GM12878 (cell line): ENCODE results near the gene AP1S1. TPM values are rescaled to one million over a fixed set of nuclear protein-coding genes. Genes with fewer than 3 reads are reported as not detected.

ENCODE experiments used
- BHLHE40 ChIP-seq, 2 experiments: fragments of 450-650 bp in 1 of 2; IDR thresholded peaks; 2 replicates each; pipeline ENCODE4 v1.6.1; 2011 to 2017; ENCODE audit warnings: low read depth in 2 of 2, borderline replicate concordance in 1 of 2, improper control_type of control experiment in 1 of 2, low read length in 1 of 2, mild to moderate bottlenecking in 1 of 2
- CREM ChIP-seq: IDR thresholded peaks from 2 replicates; pipeline ENCODE4 v1.6.1; 2014; ENCODE audit warnings: antibody characterized with exemption, low read depth
- DPF2 ChIP-seq: fragments of 450-650 bp; IDR thresholded peaks from 2 replicates; pipeline ENCODE4 v1.6.1; 2017; ENCODE audit warnings: mild to moderate bottlenecking
- EGR1 ChIP-seq, 2 experiments: IDR thresholded peaks; 1 replicate in 1 of 2; 2 replicates in 1 of 2; pipeline ENCODE4 v1.6.1; 2011 to 2012; ENCODE audit warnings: low read depth in 2 of 2, low read length in 2 of 2, borderline replicate concordance in 1 of 2, mild to moderate bottlenecking in 1 of 2, moderate library complexity in 1 of 2
- ETV6 ChIP-seq, 2 experiments: fragments of 450-650 bp in 1 of 2; IDR thresholded peaks in 1 of 2; conservative IDR thresholded peaks in 1 of 2; 2 replicates each; pipeline ENCODE4 v1.6.1; 2014; ENCODE audit warnings: antibody characterized with exemption in 1 of 2, borderline replicate concordance in 1 of 2, low read depth in 1 of 2, mild to moderate bottlenecking in 1 of 2, moderate library complexity in 1 of 2
- JUNB ChIP-seq: IDR thresholded peaks from 2 replicates; pipeline ENCODE4 v1.6.1; 2016; ENCODE audit warnings: antibody characterized with exemption, mild to moderate bottlenecking
- MEF2A ChIP-seq: IDR thresholded peaks from 2 replicates; pipeline ENCODE4 v1.6.1; 2011; ENCODE audit warnings: low read depth, mild to moderate bottlenecking, low read length, moderate library complexity; ENCODE audit not compliant: insufficient read depth
- MEF2B ChIP-seq: fragments of 450-650 bp; IDR thresholded peaks from 2 replicates; pipeline ENCODE4 v1.6.1; 2018; ENCODE audit warnings: mild to moderate bottlenecking, moderate library complexity; ENCODE audit not compliant: partially characterized antibody, poor library complexity, severe bottlenecking
- MXI1 ChIP-seq: fragments of 150-350 bp; IDR thresholded peaks from 2 replicates; pipeline ENCODE4 v1.6.1; 2011; ENCODE audit warnings: low read depth, mild to moderate bottlenecking, inconsistent platforms, low read length, improper control_type of control experiment
- NR2C1 ChIP-seq: fragments of 450-650 bp; IDR thresholded peaks from 2 replicates; pipeline ENCODE4 v1.6.1; 2017; ENCODE audit warnings: antibody characterized with exemption, mild to moderate bottlenecking, moderate library complexity
- POLR2A ChIP-seq: IDR thresholded peaks from 2 replicates; pipeline ENCODE4 v1.6.1; 2011; ENCODE audit warnings: low read depth, mild to moderate bottlenecking, low read length
- RCOR1 ChIP-seq: conservative IDR thresholded peaks from 2 replicates; pipeline ENCODE4 v1.6.1; 2012; ENCODE audit warnings: low read depth, low read length, improper control_type of control experiment
- RELA ChIP-seq: fragments of 450-650 bp; IDR thresholded peaks from 2 replicates; pipeline ENCODE4 v1.8.0; 2014; ENCODE audit warnings: borderline replicate concordance; ENCODE audit not compliant: partially characterized antibody
- SPI1 ChIP-seq: IDR thresholded peaks from 2 replicates; pipeline ENCODE4 v1.6.1; 2011; ENCODE audit warnings: low read depth, mild to moderate bottlenecking, low read length, moderate library complexity, borderline replicate concordance; ENCODE audit not compliant: insufficient read depth
- SREBF2 ChIP-seq: IDR thresholded peaks from 2 replicates; pipeline ENCODE4 v1.6.1; 2012; ENCODE audit warnings: mild to moderate bottlenecking, low read length
- SRF ChIP-seq, 2 experiments: IDR thresholded peaks; 2 replicates each; pipeline ENCODE4 v1.6.1; 2011; ENCODE audit warnings: low read depth in 2 of 2, low read length in 2 of 2, mild to moderate bottlenecking in 1 of 2, moderate library complexity in 1 of 2
- TAF1 ChIP-seq: IDR thresholded peaks from 2 replicates; pipeline ENCODE4 v1.6.1; 2011; ENCODE audit warnings: mild to moderate bottlenecking, low read depth, low read length, borderline replicate concordance
- TCF3 ChIP-seq: IDR thresholded peaks from 2 replicates; pipeline ENCODE4 v1.6.1; 2012; ENCODE audit warnings: low read depth, mild to moderate bottlenecking, low read length, borderline replicate concordance; ENCODE audit not compliant: insufficient read depth
- ZNF217 ChIP-seq: fragments of 450-650 bp; IDR thresholded peaks from 2 replicates; pipeline ENCODE4 v1.6.1; 2017; ENCODE audit warnings: antibody characterized with exemption, mild to moderate bottlenecking
- polyA plus RNA-seq, 11 experiments: library from polyadenylated mRNA; depleted of rRNA in 4 of 11; unstranded in 6 of 11; stranded (reverse) in 5 of 11; fragments of >200 nt; fragmentation: Nextera tagmentation in 4 of 11; fragmentation: Illumina TruSeq in 1 of 11; extraction: Ambion mirVana in 4 of 11; extraction: Trizol in 1 of 11; gene quantifications; 1 replicate in 1 of 11; 2 replicates in 10 of 11; pipeline versions ENCODE4 v1.2.1 to v1.2.3, GENCODE V29; 2011 to 2016; ENCODE audit warnings: inconsistent platforms in 2 of 11, missing spikeins in 2 of 11, low read depth in 1 of 11
- total RNA-seq, 4 experiments: library from RNA; depleted of rRNA in 3 of 4; stranded (reverse); fragments of >200 nt in 3 of 4; fragmentation: Illumina TruSeq in 1 of 4; extraction: Trizol in 1 of 4; gene quantifications; 2 replicates each; pipeline versions ENCODE4 v1.2.1 to v1.2.3, GENCODE V29; 2013 to 2021
- TF ChIP-seq, protein P1 (sequence below): fragments of 450-650 bp; IDR thresholded peaks from 2 replicates; pipeline ENCODE4 v1.6.1; 2016; ENCODE audit warnings: mild to moderate bottlenecking
- TF ChIP-seq, protein P2 (sequence below): IDR thresholded peaks from 2 replicates; pipeline ENCODE4 v1.6.1; 2011; ENCODE audit warnings: low read depth, low read length, improper control_type of control experiment, borderline replicate concordance
- TF ChIP-seq, protein P3 (sequence below): fragments of 450-650 bp; IDR thresholded peaks from 2 replicates; pipeline ENCODE4 v1.6.1; 2016; ENCODE audit warnings: mild to moderate bottlenecking, moderate library complexity, borderline replicate concordance

The AP1S1 gene
- total and polyA plus RNA-seq, 10 of the 15 experiments (the other 5 are each of a cell fraction or from before 2014, with no cell fraction given) = 2.5 to 121 (median 54.9) TPM

- TF ChIP-seq TCF3 (peak; percentile 14; the same call in 1 of the 2 replicates), DPF2 (peak; percentile 57), CREM (peak; percentile 70; the same call in 1 of the 2 replicates), SPI1 (peak; percentile 45; the same call in 1 of the 2 replicates), TAF1 (no peak), SRF (IDR thresholded peaks at IDR 0.05; ENCODE audit: low read depth in 2 of 2, low read length in 2 of 2) (peak; percentile 71 to 77), MEF2A (no peak), JUNB (no peak), MXI1 (peak; percentile 88), SREBF2 (no peak), NR2C1 (no peak), ETV6 (conservative IDR thresholded peaks at IDR 0.05 in 1 of 2, IDR thresholded peaks at IDR 0.05 in 1 of 2; ENCODE audit: borderline replicate concordance in 1 of 2, low read depth in 1 of 2) (no peak), MEF2B (no peak), ZNF217 (no peak), EGR1 (IDR thresholded peaks at IDR 0.05; ENCODE audit: borderline replicate concordance in 1 of 2, low read depth in 2 of 2, low read length in 2 of 2) (peak in 1 of 2 experiments; percentile 18; a peak in 1 of 3 replicates), RCOR1 (peak; percentile 93), POLR2A (0 out of 2 replicates have a peak, but pooled peaks have one; percentile 18), BHLHE40 (IDR thresholded peaks at IDR 0.05; ENCODE audit: borderline replicate concordance in 1 of 2, low read depth in 2 of 2, low read length in 1 of 2) (peak; percentile 77 to 93), RELA (peak; percentile 77)
- TF ChIP-seq, protein P1, sequence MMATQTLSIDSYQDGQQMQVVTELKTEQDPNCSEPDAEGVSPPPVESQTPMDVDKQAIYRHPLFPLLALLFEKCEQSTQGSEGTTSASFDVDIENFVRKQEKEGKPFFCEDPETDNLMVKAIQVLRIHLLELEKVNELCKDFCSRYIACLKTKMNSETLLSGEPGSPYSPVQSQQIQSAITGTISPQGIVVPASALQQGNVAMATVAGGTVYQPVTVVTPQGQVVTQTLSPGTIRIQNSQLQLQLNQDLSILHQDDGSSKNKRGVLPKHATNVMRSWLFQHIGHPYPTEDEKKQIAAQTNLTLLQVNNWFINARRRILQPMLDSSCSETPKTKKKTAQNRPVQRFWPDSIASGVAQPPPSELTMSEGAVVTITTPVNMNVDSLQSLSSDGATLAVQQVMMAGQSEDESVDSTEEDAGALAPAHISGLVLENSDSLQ = peak; percentile 21; the same call in 1 of the 2 replicates
- TF ChIP-seq, protein P2, sequence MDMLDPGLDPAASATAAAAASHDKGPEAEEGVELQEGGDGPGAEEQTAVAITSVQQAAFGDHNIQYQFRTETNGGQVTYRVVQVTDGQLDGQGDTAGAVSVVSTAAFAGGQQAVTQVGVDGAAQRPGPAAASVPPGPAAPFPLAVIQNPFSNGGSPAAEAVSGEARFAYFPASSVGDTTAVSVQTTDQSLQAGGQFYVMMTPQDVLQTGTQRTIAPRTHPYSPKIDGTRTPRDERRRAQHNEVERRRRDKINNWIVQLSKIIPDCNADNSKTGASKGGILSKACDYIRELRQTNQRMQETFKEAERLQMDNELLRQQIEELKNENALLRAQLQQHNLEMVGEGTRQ = peak; percentile 92
- TF ChIP-seq, protein P3, sequence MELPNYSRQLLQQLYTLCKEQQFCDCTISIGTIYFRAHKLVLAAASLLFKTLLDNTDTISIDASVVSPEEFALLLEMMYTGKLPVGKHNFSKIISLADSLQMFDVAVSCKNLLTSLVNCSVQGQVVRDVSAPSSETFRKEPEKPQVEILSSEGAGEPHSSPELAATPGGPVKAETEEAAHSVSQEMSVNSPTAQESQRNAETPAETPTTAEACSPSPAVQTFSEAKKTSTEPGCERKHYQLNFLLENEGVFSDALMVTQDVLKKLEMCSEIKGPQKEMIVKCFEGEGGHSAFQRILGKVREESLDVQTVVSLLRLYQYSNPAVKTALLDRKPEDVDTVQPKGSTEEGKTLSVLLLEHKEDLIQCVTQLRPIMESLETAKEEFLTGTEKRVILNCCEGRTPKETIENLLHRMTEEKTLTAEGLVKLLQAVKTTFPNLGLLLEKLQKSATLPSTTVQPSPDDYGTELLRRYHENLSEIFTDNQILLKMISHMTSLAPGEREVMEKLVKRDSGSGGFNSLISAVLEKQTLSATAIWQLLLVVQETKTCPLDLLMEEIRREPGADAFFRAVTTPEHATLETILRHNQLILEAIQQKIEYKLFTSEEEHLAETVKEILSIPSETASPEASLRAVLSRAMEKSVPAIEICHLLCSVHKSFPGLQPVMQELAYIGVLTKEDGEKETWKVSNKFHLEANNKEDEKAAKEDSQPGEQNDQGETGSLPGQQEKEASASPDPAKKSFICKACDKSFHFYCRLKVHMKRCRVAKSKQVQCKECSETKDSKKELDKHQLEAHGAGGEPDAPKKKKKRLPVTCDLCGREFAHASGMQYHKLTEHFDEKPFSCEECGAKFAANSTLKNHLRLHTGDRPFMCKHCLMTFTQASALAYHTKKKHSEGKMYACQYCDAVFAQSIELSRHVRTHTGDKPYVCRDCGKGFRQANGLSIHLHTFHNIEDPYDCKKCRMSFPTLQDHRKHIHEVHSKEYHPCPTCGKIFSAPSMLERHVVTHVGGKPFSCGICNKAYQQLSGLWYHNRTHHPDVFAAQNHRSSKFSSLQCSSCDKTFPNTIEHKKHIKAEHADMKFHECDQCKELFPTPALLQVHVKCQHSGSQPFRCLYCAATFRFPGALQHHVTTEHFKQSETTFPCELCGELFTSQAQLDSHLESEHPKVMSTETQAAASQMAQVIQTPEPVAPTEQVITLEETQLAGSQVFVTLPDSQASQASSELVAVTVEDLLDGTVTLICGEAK = no peak
These were observed 11.0 kb downstream of the AP1S1 start, which contains the start of gene VGF (continued) for GRCh38 chr7:101165075-101165957.
